ENCODE data around the gene UHRF1. TPM values are rescaled to one million over a fixed set of nuclear protein-coding genes. Genes with fewer than 3 reads are reported as not detected.

UHRF1 gene
- total RNA-seq: 1 to 10 TPM in 1 of 4 donors, under 1 TPM in 3; 0.17 to 1.8 (median 0.43) TPM
- 1 to 10 TPM in 1 of 3 donors, under 1 TPM in 2; 0.22 to 1.9 (median 0.27) TPM for polyA plus RNA-seq
- long read RNA-seq, donor 1: 0 reads
- long read RNA-seq, donor 2, partial matches to known transcripts: 0 of 2 reads
- long read RNA-seq, donor 2, other reads (novel, unspliced or antisense): 0 of 2 reads

- TF ChIP-seq CTCF (IDR thresholded peaks at IDR 0.05): no peak
These were observed at the start of gene UHRF1 for GRCh38 chr19:4909156-4909896. TSS of gene UHRF1 (plus strand) at chr19:4909501. CDS start at chr19:4910886, 1,385 bp downstream.

GRCh38 chr19:4859697-4860096, 49.6 kb upstream of the UHRF1 start:
- Histone ChIP-seq H3K9me3 (no peaks in the 10 kb centered on the region), H3K36me3 (ENCODE audit: insufficient read depth in 1 of 2, low read depth in 1 of 2) (peaks cover 3 to 74% of the 10 kb centered on the region in 2 donors), H3K4me1 (no peaks in the 10 kb centered on the region), H3K27me3 (ENCODE audit: insufficient read depth in 3 of 3, low read length in 2 of 3) (no peaks in the 10 kb centered on the region), H3K27ac (no peak overlapping the region), H3K4me3 (no peak overlapping the region)
- 94 to 96% (median 94%) methylated on average over 11 of the region's 11 CpGs for WGBS, 3 donors
- no peak for DNase-seq
- ATAC-seq: no peak
- intact Hi-C loops (cut with DNase I): loop anchor here in 1 of 2 donors (5.0 kb wide), 1 partner anchor 127 kb away; no protein-coding TSS in a partner anchor
- no peak for TF ChIP-seq CTCF (IDR thresholded peaks at IDR 0.05)

More at GRCh38 chr19:4909156-4909896, at the start of gene UHRF1:
- peak within 1 kb of the TSS; percentile 79 for H3K4me3 ChIP-seq
- ATAC-seq (no peak), DNase-seq (no peak)
- peaks cover 19% of the 10 kb centered on the region for H3K4me1 ChIP-seq
- H3K27me3 ChIP-seq (ENCODE audit: insufficient read depth in 3 of 3, low read length in 2 of 3): no peaks in the 10 kb centered on the region
- H3K27ac ChIP-seq: no peak within 1 kb of the TSS
- 4 to 8% (median 5%) methylated on average over 58 to 89 of the region's 89 CpGs for WGBS, 3 donors
- H3K9me3 ChIP-seq: no peaks in the 10 kb centered on the region
- H3K36me3 ChIP-seq (ENCODE audit: insufficient read depth in 1 of 2, low read depth in 1 of 2): no peaks in the 10 kb centered on the region
- intact Hi-C loops (cut with DNase I): no loop called here

- Histone ChIP-seq H3K4me3 (no peak overlapping the region), H3K36me3 (ENCODE audit: insufficient read depth in 1 of 2, low read depth in 1 of 2) (peaks cover 3 to 60% of the 10 kb centered on the region in 2 donors), H3K27ac (no peak overlapping the region), H3K4me1 (peaks cover under 1% of the 10 kb centered on the region), H3K27me3 (ENCODE audit: insufficient read depth in 3 of 3, low read length in 2 of 3) (no peaks in the 10 kb centered on the region), H3K9me3 (no peaks in the 10 kb centered on the region)
- intact Hi-C loops (cut with DNase I): no loop called here
- no peak for TF ChIP-seq CTCF (IDR thresholded peaks at IDR 0.05)
- WGBS, 3 donors: 66 to 80% (median 70%) methylated on average over 10 of the region's 10 CpGs
- DNase-seq: no peak
- ATAC-seq: no peak
These were observed 48.2 kb upstream of the UHRF1 start for GRCh38 chr19:4861147-4861546.

- 3 to 5% (median 4%) methylated on average over 22 of the region's 22 CpGs for whole genome bisulfite sequencing, 3 donors
- intact Hi-C loops (cut with DNase I): no loop called here
- ATAC-seq: peak; percentile 7 to 42 (median 22)
- no peaks in the 10 kb centered on the region for H3K27me3 ChIP-seq (ENCODE audit: insufficient read depth in 3 of 3, low read length in 2 of 3)
- TF ChIP-seq CTCF (IDR thresholded peaks at IDR 0.05): no peak
- peak overlapping the region; percentile 89 for H3K27ac ChIP-seq
- H3K36me3 ChIP-seq (ENCODE audit: insufficient read depth in 1 of 2, low read depth in 1 of 2): peaks cover 0 to 7% of the 10 kb centered on the region in 2 donors
- no peaks in the 10 kb centered on the region for H3K9me3 ChIP-seq
- H3K4me1 ChIP-seq: peaks cover 10% of the 10 kb centered on the region
- peak; percentile 64 to 76 for DNase-seq
- H3K4me3 ChIP-seq: peak overlapping the region; percentile 88
These were observed 42.5 kb upstream of the UHRF1 start for GRCh38 chr19:4866595-4867424.
